ENCODE results near the gene TRMT10B.

The TRMT10B gene

DNA sequence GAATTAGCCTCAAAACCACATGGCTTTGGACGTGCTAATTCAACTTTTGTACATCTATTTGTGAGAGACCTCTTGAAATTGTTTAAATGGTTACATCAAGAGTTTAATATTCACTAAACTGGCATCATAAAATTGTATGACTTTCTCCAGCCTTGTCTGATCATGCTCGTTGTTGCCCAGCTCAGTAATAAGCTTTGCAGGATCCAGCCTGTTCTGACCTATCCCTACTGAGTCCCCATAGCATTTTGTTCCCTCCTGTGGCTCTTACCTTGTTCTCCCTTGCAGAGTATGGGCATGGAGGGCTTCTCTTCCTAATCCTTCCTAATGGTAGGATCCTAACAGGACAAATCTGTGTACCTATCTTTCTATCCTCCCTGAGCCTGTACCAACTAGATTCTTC, 24.9 kb downstream of the TRMT10B start:
- TF ChIP-seq, protein P1, sequence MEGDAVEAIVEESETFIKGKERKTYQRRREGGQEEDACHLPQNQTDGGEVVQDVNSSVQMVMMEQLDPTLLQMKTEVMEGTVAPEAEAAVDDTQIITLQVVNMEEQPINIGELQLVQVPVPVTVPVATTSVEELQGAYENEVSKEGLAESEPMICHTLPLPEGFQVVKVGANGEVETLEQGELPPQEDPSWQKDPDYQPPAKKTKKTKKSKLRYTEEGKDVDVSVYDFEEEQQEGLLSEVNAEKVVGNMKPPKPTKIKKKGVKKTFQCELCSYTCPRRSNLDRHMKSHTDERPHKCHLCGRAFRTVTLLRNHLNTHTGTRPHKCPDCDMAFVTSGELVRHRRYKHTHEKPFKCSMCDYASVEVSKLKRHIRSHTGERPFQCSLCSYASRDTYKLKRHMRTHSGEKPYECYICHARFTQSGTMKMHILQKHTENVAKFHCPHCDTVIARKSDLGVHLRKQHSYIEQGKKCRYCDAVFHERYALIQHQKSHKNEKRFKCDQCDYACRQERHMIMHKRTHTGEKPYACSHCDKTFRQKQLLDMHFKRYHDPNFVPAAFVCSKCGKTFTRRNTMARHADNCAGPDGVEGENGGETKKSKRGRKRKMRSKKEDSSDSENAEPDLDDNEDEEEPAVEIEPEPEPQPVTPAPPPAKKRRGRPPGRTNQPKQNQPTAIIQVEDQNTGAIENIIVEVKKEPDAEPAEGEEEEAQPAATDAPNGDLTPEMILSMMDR (IDR thresholded peaks at IDR 0.05; ENCODE audit: low read depth, low read length, missing control alignments), result no peak
- no peak overlapping the region for H3K4me3 ChIP-seq (replicated peaks; ENCODE audit: low read depth, low read length)
- no peak for DNase-seq (ENCODE audit: extremely low read depth, low read depth)

DNA sequence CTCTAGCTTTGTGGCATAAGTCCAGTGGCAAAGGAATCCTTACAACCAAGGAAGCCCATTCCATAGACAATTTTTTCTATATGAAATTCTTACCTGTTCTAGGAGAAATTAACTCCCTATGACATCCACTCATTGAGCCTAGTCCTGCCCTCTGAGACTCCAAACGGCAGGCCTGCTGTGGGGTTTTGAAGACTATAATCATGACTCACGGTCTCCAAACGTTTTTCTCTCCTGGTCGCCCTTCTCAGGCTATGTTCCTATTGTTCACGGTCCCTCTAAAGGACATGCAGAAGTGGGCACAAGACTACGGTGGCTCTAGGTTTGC, 30.6 kb downstream of the TRMT10B start:
- peak overlapping the region; percentile 83 for H3K4me3 ChIP-seq (replicated peaks; ENCODE audit: low read depth, low read length)
- DNase-seq (ENCODE audit: extremely low read depth, low read depth), result no peak
- TF ChIP-seq, protein P1 (IDR thresholded peaks at IDR 0.05; ENCODE audit: low read depth, low read length, missing control alignments), result no peak

DNA sequence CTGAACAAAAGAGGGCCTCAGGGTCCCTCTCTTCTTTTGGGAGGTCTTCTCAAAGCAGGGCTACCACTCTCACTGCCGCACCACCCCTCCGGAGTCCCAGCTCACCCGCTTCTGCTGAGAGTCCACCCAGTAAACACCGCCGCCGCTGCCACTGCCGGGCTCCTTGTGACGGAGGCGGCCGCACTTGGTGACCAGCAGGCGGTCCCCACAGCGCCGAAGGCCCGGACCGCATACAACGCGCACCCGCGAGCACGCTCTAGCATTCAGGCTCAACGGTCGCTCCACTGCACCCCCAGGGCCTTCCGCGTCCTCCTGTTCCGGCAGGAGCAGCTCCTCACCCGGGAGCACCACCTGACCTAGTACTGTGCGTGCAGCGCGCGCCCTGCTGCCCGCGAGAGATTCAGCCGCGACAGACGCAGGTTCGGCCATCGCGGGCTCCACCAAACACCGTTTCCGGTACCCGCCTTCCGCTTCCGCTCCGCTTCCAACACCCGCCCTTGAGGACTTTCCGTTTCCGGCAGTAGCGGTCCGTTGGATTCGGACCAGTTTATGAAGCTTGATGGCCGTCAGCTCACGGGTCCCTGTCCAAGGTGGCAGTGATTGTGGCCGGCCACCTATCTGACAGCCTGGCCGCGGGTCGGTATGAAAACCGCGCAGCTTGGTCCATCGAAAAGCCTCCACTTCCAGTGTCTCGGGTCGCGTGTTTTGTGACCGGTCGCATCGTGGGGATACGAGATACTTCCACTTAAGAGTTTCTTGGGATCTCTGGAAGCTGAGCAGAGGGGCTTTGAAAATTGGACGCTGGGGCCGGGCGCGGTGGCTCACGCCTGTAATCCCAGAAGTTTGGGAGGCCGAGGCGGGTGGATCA, 31.2 kb downstream of the TRMT10B start, which contains the start of gene EXOSC3:
Gene EXOSC3, minus strand, starts transcription at position 449 of the 868 bp plus-strand sequence. Its CDS starts 20 bp downstream, at position 429.
- DNase-seq (ENCODE audit: extremely low read depth, low read depth), result peak; percentile 67
- TF ChIP-seq, protein P1 (IDR thresholded peaks at IDR 0.05; ENCODE audit: low read depth, low read length, missing control alignments), result no peak
- H3K4me3 ChIP-seq (replicated peaks; ENCODE audit: low read depth, low read length), result peak within 1 kb of the TSS; percentile 83

DNA sequence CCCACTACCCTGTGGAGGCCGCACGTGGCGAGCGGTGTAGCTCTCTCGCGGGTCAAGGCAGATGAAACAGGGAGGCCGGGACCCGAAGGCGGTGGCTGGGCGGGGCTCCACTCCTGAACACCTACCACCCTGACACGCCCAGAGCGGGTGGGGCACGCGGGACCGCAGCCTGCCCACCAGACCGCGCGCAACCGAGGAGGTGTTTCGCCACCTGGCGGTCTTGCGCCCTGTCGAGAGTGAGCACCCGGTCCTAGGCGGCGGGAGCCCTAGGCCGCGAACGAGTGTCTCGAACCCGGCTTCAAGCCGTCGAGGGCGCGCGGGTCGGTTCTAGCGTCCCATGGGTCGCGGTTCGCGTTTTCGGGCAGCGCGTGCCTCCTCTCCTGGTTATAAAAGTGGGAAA, 33.5 kb downstream of the TRMT10B start:
- no peak overlapping the region for H3K4me3 ChIP-seq (replicated peaks; ENCODE audit: low read depth, low read length)
- no peak for DNase-seq (ENCODE audit: extremely low read depth, low read depth)
- TF ChIP-seq, protein P1 (IDR thresholded peaks at IDR 0.05; ENCODE audit: low read depth, low read length, missing control alignments), result no peak

DNA sequence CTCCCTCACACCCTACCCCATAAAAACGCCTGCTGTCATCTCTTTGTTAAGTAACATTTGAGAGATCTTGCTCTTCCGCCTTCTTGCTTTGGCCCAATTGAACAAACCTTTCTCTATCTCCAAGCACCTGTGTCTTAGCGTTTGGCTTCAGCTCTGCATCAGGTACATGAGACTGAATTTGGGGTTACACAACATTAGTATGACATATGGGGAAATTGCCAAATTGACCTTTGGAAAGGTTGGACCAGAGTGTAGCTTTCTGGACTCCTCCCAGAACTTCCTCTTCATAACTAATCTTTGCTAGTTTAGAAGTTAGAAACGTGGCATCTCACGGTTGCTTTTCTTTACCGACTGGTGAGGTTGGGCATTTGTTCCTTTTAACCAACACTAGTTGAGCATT, 34.7 kb downstream of the TRMT10B start:
- TF ChIP-seq, protein P1 (IDR thresholded peaks at IDR 0.05; ENCODE audit: low read depth, low read length, missing control alignments), result no peak
- no peak overlapping the region for H3K4me3 ChIP-seq (replicated peaks; ENCODE audit: low read depth, low read length)
- no peak for DNase-seq (ENCODE audit: extremely low read depth, low read depth)

DNA sequence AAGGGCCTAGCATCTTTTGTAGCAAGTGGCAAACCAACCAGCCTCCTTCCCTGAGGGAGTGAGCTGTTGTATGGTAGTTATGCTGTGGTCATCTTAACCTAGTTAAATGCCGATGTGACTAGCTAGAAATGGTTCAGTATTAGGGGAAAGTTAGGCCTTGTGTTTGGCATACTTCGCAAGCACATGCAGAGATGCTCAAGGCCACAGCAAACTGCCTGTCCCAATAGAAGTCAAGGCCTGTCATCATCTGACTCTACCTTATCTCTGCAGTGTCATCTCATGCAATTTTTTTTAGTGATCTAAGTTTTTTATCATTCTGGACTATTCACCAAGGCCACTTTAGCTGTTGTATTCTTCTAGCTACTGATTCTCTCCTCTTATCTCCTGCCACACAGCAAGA, 36.5 kb downstream of the TRMT10B start:
- TF ChIP-seq, protein P1 (IDR thresholded peaks at IDR 0.05; ENCODE audit: low read depth, low read length, missing control alignments), result no peak
- no peak overlapping the region for H3K4me3 ChIP-seq (replicated peaks; ENCODE audit: low read depth, low read length)
- no peak for DNase-seq (ENCODE audit: extremely low read depth, low read depth)
